Measurements from ENCODE around the gene ADORA1. TPM values are rescaled to one million over a fixed set of nuclear protein-coding genes. Genes with fewer than 3 reads are reported as not detected.

ADORA1 gene
- total RNA-seq, 2 experiments from 2014 or later: not detected

DNA sequence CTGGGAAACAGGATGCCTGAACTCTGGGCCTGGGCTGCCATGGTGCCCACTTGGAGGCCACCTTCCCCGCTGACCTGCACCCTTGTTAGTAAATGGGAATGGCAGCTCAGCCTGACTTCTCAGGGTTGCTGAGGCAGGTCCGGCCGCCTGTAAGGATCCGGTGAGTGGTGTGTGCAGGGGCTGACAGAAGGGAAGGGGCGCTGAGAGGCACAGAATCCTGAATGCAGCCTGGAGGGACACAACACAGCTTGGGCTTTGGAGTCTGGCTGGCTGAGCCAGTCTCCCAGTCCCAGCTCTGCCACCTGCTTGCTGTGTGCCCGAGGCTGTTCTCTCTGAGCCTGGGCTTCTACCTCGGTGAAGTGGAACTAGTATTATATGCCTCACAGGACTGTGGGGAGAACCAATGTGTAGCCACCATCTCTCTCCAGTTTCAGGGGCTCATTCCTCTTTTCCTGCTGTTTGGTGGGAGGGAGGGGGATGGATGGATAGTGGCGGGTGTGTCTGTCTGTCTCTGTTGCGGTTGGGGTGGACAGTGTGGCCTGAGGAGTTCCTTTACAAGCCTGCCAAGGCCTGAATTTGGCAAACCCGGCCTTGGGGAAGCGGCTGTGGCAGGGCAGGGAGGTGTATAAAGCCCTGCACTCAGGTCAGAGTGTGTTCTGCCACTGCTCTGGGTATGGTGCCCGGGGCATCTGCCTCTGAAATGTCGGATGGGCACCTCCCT, 18.0 kb downstream of the ADORA1 start:
- POLR2A ChIA-PET: no interaction called here
- no peaks in the 10 kb centered on the region for H3K36me3 Mint-ChIP-seq (ENCODE audit: low read depth)
- intact Hi-C loops (cut with DNase I, micrococcal nuclease): no loop called here
- no peaks in the 10 kb centered on the region for H3K36me3 ChIP-seq (ENCODE audit: insufficient read depth, low read length)
- H3K4me3 ChIP-seq (ENCODE audit: low read length): no peak overlapping the region
- CTCF ChIA-PET: no interaction called here
- H3K27ac ChIP-seq (ENCODE audit: low read depth in 1 of 2, low read length in 2 of 2): no peak overlapping the region
- TF ChIP-seq, protein P1, sequence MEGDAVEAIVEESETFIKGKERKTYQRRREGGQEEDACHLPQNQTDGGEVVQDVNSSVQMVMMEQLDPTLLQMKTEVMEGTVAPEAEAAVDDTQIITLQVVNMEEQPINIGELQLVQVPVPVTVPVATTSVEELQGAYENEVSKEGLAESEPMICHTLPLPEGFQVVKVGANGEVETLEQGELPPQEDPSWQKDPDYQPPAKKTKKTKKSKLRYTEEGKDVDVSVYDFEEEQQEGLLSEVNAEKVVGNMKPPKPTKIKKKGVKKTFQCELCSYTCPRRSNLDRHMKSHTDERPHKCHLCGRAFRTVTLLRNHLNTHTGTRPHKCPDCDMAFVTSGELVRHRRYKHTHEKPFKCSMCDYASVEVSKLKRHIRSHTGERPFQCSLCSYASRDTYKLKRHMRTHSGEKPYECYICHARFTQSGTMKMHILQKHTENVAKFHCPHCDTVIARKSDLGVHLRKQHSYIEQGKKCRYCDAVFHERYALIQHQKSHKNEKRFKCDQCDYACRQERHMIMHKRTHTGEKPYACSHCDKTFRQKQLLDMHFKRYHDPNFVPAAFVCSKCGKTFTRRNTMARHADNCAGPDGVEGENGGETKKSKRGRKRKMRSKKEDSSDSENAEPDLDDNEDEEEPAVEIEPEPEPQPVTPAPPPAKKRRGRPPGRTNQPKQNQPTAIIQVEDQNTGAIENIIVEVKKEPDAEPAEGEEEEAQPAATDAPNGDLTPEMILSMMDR (IDR thresholded peaks at IDR 0.05): no peak
- H3K4me1 Mint-ChIP-seq (ENCODE audit: low read depth): no peaks in the 10 kb centered on the region
- H3K27me3 ChIP-seq (ENCODE audit: control insufficient read depth in 1 of 2, insufficient read depth in 2 of 2, low read length in 2 of 2): peaks cover 0 to 2% of the 10 kb centered on the region in 2 experiments
- no peak for DNase-seq
- H3K27ac Mint-ChIP-seq: no peak overlapping the region
- H3K4me3 Mint-ChIP-seq: no peak overlapping the region
- H3K9me3 ChIP-seq (ENCODE audit: control insufficient read depth in 1 of 2, insufficient read depth in 1 of 2, low read length in 2 of 2): peaks cover 0 to 7% of the 10 kb centered on the region in 2 experiments
- H3K4me1 ChIP-seq (ENCODE audit: insufficient read depth, low read length): no peaks in the 10 kb centered on the region
- ATAC-seq (ENCODE audit: poor library complexity): no peak
- H3K9me3 Mint-ChIP-seq: no peaks in the 10 kb centered on the region
- H3K27me3 Mint-ChIP-seq: peaks cover 6% of the 10 kb centered on the region

DNA sequence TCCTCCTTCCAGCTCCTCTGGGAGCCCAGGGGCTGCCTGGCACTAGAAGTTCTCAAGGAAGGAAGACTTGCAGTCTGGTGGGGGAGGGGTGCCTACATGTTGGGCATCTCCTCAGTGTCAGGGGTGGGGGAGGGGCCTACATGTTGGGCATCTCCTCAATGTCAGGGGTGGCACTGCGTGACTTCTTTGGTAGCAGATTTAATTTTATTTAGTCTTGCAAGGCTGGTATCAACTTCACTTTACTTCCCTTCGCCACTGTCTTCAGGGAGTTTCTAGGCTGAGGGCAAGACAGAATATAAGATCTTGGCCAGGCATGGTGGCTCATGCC, 18.5 kb downstream of the ADORA1 start:
- TF ChIP-seq, protein P1 (IDR thresholded peaks at IDR 0.05): no peak
- intact Hi-C loops (cut with DNase I, micrococcal nuclease): no loop called here
- Mint-ChIP-seq H3K9me3 (no peaks in the 10 kb centered on the region), H3K27me3 (peaks cover 6% of the 10 kb centered on the region), H3K4me3 (no peak overlapping the region), H3K4me1 (ENCODE audit: low read depth) (no peaks in the 10 kb centered on the region), H3K36me3 (ENCODE audit: low read depth) (no peaks in the 10 kb centered on the region), H3K27ac (no peak overlapping the region)
- ATAC-seq (ENCODE audit: poor library complexity): no peak
- no peaks in the 10 kb centered on the region for H3K36me3 ChIP-seq (ENCODE audit: insufficient read depth, low read length)
- no peak overlapping the region for H3K4me3 ChIP-seq (ENCODE audit: low read length)
- no peak overlapping the region for H3K27ac ChIP-seq (ENCODE audit: low read depth in 1 of 2, low read length in 2 of 2)
- H3K27me3 ChIP-seq (ENCODE audit: control insufficient read depth in 1 of 2, insufficient read depth in 2 of 2, low read length in 2 of 2): peaks cover 0 to 2% of the 10 kb centered on the region in 2 experiments
- POLR2A ChIA-PET: no interaction called here
- CTCF ChIA-PET: no interaction called here
- H3K4me1 ChIP-seq (ENCODE audit: insufficient read depth, low read length): no peaks in the 10 kb centered on the region
- H3K9me3 ChIP-seq (ENCODE audit: control insufficient read depth in 1 of 2, insufficient read depth in 1 of 2, low read length in 2 of 2): peaks cover 0 to 7% of the 10 kb centered on the region in 2 experiments
- no peak for DNase-seq

DNA sequence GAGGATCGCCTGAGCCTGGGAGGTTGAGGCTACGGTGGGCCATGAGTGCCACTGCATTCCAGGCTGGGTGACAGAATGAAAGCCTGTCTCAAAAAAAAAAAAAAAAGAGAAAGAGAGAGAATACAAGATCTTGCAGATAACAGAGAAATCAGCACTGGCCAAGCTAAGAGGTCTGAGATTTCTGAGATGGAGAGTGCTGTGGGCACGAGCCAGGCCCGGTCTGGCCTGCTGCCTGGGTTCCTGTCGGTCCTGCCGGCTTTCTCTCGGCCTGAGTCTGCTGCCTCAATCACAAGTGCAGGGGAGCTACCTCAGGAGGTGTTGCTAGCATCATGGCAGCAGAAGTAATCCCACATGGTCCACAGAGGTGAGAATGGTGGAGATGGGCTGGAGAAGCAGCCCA, 19.0 kb downstream of the ADORA1 start:
- POLR2A ChIA-PET: interaction anchor here (0.6 kb wide), 1 partner anchor 105 kb away, joined by 4 read pairs; no protein-coding TSS in a partner anchor

More for the DNA sequence above, 19.0 kb downstream of the ADORA1 start:
- H3K27me3 Mint-ChIP-seq: peaks cover 6% of the 10 kb centered on the region
- Histone ChIP-seq H3K27ac (ENCODE audit: low read depth in 1 of 2, low read length in 2 of 2) (no peak overlapping the region), H3K4me3 (ENCODE audit: low read length) (no peak overlapping the region), H3K9me3 (ENCODE audit: control insufficient read depth in 1 of 2, insufficient read depth in 1 of 2, low read length in 2 of 2) (peaks cover 0 to 7% of the 10 kb centered on the region in 2 experiments), H3K36me3 (ENCODE audit: insufficient read depth, low read length) (no peaks in the 10 kb centered on the region), H3K27me3 (ENCODE audit: control insufficient read depth in 1 of 2, insufficient read depth in 2 of 2, low read length in 2 of 2) (peaks cover 0 to 2% of the 10 kb centered on the region in 2 experiments), H3K4me1 (ENCODE audit: insufficient read depth, low read length) (no peaks in the 10 kb centered on the region)
- no peak overlapping the region for H3K27ac Mint-ChIP-seq
- H3K4me1 Mint-ChIP-seq (ENCODE audit: low read depth): no peaks in the 10 kb centered on the region
- H3K9me3 Mint-ChIP-seq: no peaks in the 10 kb centered on the region
- TF ChIP-seq, protein P1 (IDR thresholded peaks at IDR 0.05): no peak
- intact Hi-C loops (cut with DNase I, micrococcal nuclease): no loop called here
- no peak overlapping the region for H3K4me3 Mint-ChIP-seq
- no peak for ATAC-seq (ENCODE audit: poor library complexity)
- DNase-seq: no peak
- CTCF ChIA-PET: no interaction called here
- no peaks in the 10 kb centered on the region for H3K36me3 Mint-ChIP-seq (ENCODE audit: low read depth)
